Thyroid gland (tissue), 4 donors: ENCODE measurements around the gene PCDH19. TPM values are rescaled to one million over a fixed set of nuclear protein-coding genes. Genes with fewer than 3 reads are reported as not detected.

Source experiments
- DNase-seq, 2 donors: peaks; one replicate each; pipeline ENCODE4 v3.0.0-alpha.2; 2019
- H3K27ac ChIP-seq, 3 donors: fragments of 200-600 bp; sonication (generic); 1 replicate in 2 of 3; 2 replicates in 1 of 3; pipeline ENCODE4 v1.5.1; 2016 to 2019; ENCODE audit warnings: mild to moderate bottlenecking in 1 of 3, moderate library complexity in 1 of 3
- H3K27me3 ChIP-seq: fragments of 200-600 bp; sonication (generic); one replicate; pipeline ENCODE4 v1.5.1; 2019
- H3K36me3 ChIP-seq, 2 donors: fragments of 200-600 bp; sonication (generic); one replicate each; pipeline ENCODE4 v1.5.1; 2016 to 2019
- H3K4me1 ChIP-seq, 2 donors: fragments of 200-600 bp; sonication (generic); one replicate each; pipeline ENCODE4 v1.5.1; 2017 to 2019
- H3K4me3 ChIP-seq, 3 donors: fragments of 200-600 bp; sonication (generic); replicated peaks in 1 of 3; 1 replicate in 2 of 3; 2 replicates in 1 of 3; pipeline ENCODE4 v1.5.1; 2016; ENCODE audit warnings: mild to moderate bottlenecking in 1 of 3
- H3K9me3 ChIP-seq: fragments of 200-600 bp; sonication (generic); one replicate; pipeline ENCODE4 v1.5.1; 2017
- CTCF ChIP-seq, 6 experiments: fragments of 200-600 bp in 3 of 6; fragments of 450-650 bp in 3 of 6; sonication (generic) in 3 of 6; IDR thresholded peaks; one replicate each; pipeline ENCODE4 v1.5.1; 2016 to 2019; ENCODE audit warnings: antibody characterized with exemption in 6 of 6, mild to moderate bottlenecking in 2 of 6, inconsistent platforms in 1 of 6, moderate library complexity in 1 of 6
- POLR2A ChIP-seq, 2 donors: fragments of 450-650 bp; IDR thresholded peaks; one replicate each; pipeline ENCODE4 v1.6.1; 2017; ENCODE audit warnings: antibody characterized with exemption in 2 of 2, mild to moderate bottlenecking in 2 of 2, moderate library complexity in 1 of 2
- WGBS, 2 donors: methylation state at CpG; one replicate each; pipeline ENCODE4 v1.1.5; 2017; 5-methylcytosine and 5-hydroxymethylcytosine counted together
- intact Hi-C: fragments of 100-400 bp; cut with DNase I; formaldehyde crosslinking; loops from one replicate; pipeline ENCODE4 v1.15.1; 2023
- total RNA-seq, 4 donors: library from RNA; depleted of rRNA; stranded (reverse); fragments of >200 nt; gene quantifications; one replicate each; pipeline ENCODE4 v1.2.3, GENCODE V29; 2016

Gene PCDH19
- total RNA-seq, 4 donors from 2014 or later, result 0.40 to 0.88 (median 0.52) TPM

- WGBS, 2 donors, result 60 to 71% methylated on average over 4 of the region's 4 CpGs
- no peak for DNase-seq
- Histone ChIP-seq H3K4me3 (no peak overlapping the region), H3K27ac (no peak overlapping the region), H3K4me1 (no peaks in the 10 kb centered on the region), H3K36me3 (no peaks in the 10 kb centered on the region), H3K27me3 (no peaks in the 10 kb centered on the region), H3K9me3 (no peaks in the 10 kb centered on the region)
- TF ChIP-seq POLR2A (IDR thresholded peaks at IDR 0.05), result no peak
- TF ChIP-seq CTCF (IDR thresholded peaks at IDR 0.05), result no peak
- intact Hi-C loops, result no loop called here
Observed at GRCh38 chrX:100353326-100353725, 56.7 kb downstream of the PCDH19 start.

DNA sequence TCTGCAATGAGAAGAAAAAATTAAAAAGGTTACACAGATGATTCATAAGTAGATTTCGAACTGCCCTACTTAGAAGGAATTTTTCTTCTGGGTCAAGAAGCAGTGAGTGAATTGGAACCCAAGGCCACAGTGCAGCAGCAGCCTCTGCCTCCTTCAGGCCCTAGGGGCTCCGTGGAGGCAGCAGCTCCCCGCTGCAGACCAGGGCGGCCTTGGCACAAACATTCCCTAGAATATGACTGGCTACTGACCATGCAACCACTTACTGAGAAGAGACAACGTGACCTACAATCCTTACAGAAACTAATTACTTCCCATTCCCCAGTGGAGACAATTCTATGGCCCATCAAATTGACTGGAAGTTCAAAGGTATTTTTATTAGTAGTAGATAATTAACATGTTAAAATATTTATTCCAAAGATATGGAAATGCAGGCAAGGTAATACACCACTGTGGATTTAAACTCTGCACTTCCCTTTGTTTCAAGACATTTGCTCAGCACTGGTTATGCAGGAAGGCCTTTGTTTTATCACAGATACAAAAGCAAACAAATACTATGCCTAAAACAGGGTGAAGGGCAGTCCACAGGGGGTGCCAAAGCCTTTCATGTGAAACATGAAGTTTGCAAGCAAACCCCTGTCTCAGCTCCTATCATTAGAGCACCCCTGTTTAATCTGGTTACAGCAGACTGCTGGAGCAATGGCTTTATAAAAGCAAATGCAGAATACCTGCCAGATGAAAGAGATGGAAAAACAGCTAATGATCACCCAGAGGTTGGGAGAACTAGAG lies 59.2 kb downstream of the PCDH19 start:
- Histone ChIP-seq H3K4me3 (no peak overlapping the region), H3K27ac (no peak overlapping the region), H3K36me3 (no peaks in the 10 kb centered on the region), H3K4me1 (no peaks in the 10 kb centered on the region), H3K27me3 (no peaks in the 10 kb centered on the region), H3K9me3 (no peaks in the 10 kb centered on the region)
- DNase-seq, result no peak
- no peak for TF ChIP-seq CTCF (IDR thresholded peaks at IDR 0.05)
- no peak for TF ChIP-seq POLR2A (IDR thresholded peaks at IDR 0.05)
- intact Hi-C loops, result no loop called here
- 75 to 83% methylated on average over 4 to 5 of the region's 5 CpGs for WGBS, 2 donors

DNA sequence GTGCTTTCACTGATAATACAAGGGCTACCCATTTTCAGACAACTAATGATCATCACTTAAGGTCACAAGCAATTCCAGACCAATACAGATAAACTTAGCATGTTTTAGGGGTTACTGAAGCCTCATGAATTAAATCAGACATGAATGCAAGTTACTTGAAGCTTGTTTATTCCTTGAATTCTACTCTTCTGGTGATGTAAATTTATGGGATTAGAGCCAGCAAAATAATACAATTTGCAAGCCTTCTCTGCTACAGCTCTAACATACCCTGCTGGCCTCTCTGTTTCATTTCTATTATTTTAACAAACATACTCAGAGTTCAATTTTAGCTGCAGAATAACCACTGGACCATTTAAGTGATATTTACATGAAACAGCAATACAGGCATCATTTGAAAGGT lies 60.7 kb downstream of the PCDH19 start:
- no peaks in the 10 kb centered on the region for H3K9me3 ChIP-seq
- H3K4me1 ChIP-seq, result no peaks in the 10 kb centered on the region
- TF ChIP-seq POLR2A (IDR thresholded peaks at IDR 0.05), result no peak
- no peak for TF ChIP-seq CTCF (IDR thresholded peaks at IDR 0.05)
- H3K4me3 ChIP-seq, result no peak overlapping the region
- DNase-seq, result no peak
- intact Hi-C loops, result no loop called here
- H3K36me3 ChIP-seq, result no peaks in the 10 kb centered on the region
- H3K27ac ChIP-seq, result no peak overlapping the region
- H3K27me3 ChIP-seq, result no peaks in the 10 kb centered on the region

- intact Hi-C loops, result no loop called here
- no peaks in the 10 kb centered on the region for H3K27me3 ChIP-seq
- no peaks in the 10 kb centered on the region for H3K9me3 ChIP-seq
- no peak for DNase-seq
- TF ChIP-seq POLR2A (IDR thresholded peaks at IDR 0.05), result no peak
- TF ChIP-seq CTCF (IDR thresholded peaks at IDR 0.05), result no peak
- H3K27ac ChIP-seq, result no peak overlapping the region
- no peaks in the 10 kb centered on the region for H3K36me3 ChIP-seq
- no peak overlapping the region for H3K4me3 ChIP-seq
- 80 to 87% methylated on average over 4 of the region's 4 CpGs for WGBS, 2 donors
- H3K4me1 ChIP-seq, result no peaks in the 10 kb centered on the region
Observed at GRCh38 chrX:100341142-100341510, 68.9 kb downstream of the PCDH19 start.

DNA sequence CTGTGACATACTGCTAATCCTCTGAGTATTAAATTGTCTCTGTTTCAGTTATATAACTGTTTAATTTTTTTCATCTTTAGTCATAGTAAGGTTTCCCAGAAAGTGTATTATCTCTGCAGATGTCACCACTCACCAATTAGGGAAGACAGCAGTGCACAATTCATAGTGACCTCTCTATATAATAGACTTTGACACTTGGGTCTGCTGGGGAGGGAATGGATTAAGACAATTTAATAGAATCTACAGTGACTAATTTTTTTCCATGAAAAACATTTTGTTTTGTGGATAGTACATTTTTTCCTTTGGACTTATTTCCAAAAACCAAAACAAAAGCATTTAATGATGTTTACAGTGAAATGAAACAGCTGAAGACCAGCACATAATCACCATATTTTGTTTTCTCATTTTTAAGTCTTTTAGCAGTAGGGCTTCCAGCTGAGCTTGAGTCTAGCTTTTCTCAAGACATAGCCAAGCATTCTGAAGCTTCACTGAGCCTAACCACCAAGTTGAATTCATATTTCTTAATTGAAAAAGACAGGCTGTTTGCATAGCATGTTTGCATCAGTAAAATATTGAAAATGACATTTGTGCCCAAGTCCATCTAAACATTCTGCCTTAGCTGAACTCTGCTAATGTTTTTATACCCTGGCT lies 69.5 kb downstream of the PCDH19 start:
- Histone ChIP-seq H3K27ac (no peak overlapping the region), H3K9me3 (no peaks in the 10 kb centered on the region), H3K4me3 (no peak overlapping the region), H3K4me1 (no peaks in the 10 kb centered on the region), H3K36me3 (no peaks in the 10 kb centered on the region), H3K27me3 (no peaks in the 10 kb centered on the region)
- TF ChIP-seq POLR2A (IDR thresholded peaks at IDR 0.05) (no peak), CTCF (IDR thresholded peaks at IDR 0.05) (no peak)
- intact Hi-C loops, result no loop called here
- no peak for DNase-seq
